ENCODE measurements around the gene FOXO1.

FOXO1 gene

GRCh38 chr13:40506592-40507446, 159.6 kb downstream of the FOXO1 start:
- DNase-seq (ENCODE audit: low read depth) = no peak
